ENCODE data around the gene BICC1.

GRCh38 chr10:58514111-58514770, 1.6 kb downstream of the BICC1 start:
- TF ChIP-seq GATA3 (IDR thresholded peaks at IDR 0.05; ENCODE audit: low read depth, low read length) (no peak), GATA2 (IDR thresholded peaks at IDR 0.05; ENCODE audit: low read depth, low read length) (no peak)
